Dedifferentiated amniotic fluid mesenchymal stem cell (primary cell): ENCODE results near the gene COQ5.
"Not testable (repeated sequence)": the region's sequence is repeated elsewhere in the genome, so short reads cannot be mapped to it uniquely, and the experiment has no call there.

Experiments
- DNase-seq: peaks from one replicate; pipeline ENCODE4 v3.0.0-alpha.2; 2016; ENCODE audit errors: extremely low spot score

The COQ5 gene

GRCh38 chr12:120528861-120529525 is at the start of gene COQ5:
Gene COQ5, minus strand, starts transcription at chr12:120529158. Its CDS starts 17 bp downstream, at chr12:120529141.
- DNase-seq, result peak; percentile 86

- DNase-seq, result no peak
Observed at GRCh38 chr12:120574106-120574505, 45.1 kb upstream of the COQ5 start.

GRCh38 chr12:120573560-120573959 is 44.6 kb upstream of the COQ5 start:
- no peak for DNase-seq

GRCh38 chr12:120571299-120571698 is 42.3 kb upstream of the COQ5 start:
- no peak for DNase-seq

GRCh38 chr12:120563495-120563894 is 34.5 kb upstream of the COQ5 start:
- DNase-seq, result no peak

- DNase-seq, result no peak
Observed at GRCh38 chr12:120562906-120563305, 33.9 kb upstream of the COQ5 start.

GRCh38 chr12:120557589-120557988 is 28.6 kb upstream of the COQ5 start:
- DNase-seq, result no peak

GRCh38 chr12:120554678-120555077 is 25.7 kb upstream of the COQ5 start:
- no peak for DNase-seq

- no peak for DNase-seq
Observed at GRCh38 chr12:120546050-120546386, 17.1 kb upstream of the COQ5 start.

GRCh38 chr12:120544691-120545090 is 15.7 kb upstream of the COQ5 start:
- no peak for DNase-seq

GRCh38 chr12:120542166-120542565 is 13.2 kb upstream of the COQ5 start:
- no peak for DNase-seq

- no peak for DNase-seq
Observed at GRCh38 chr12:120540445-120540844, 11.5 kb upstream of the COQ5 start.

- DNase-seq, result no peak
Observed at GRCh38 chr12:120539303-120539702, 10.3 kb upstream of the COQ5 start.

GRCh38 chr12:120538281-120539156 is 9.6 kb upstream of the COQ5 start:
- no peak for DNase-seq

- DNase-seq, result no peak
Observed at GRCh38 chr12:120537856-120538220, 8.9 kb upstream of the COQ5 start.

GRCh38 chr12:120536064-120536791 is 7.3 kb upstream of the COQ5 start:
- DNase-seq, result no peak

GRCh38 chr12:120534703-120535655 is 6.0 kb upstream of the COQ5 start:
- DNase-seq, result peak; percentile 66

- peak; percentile 91 for DNase-seq
Observed at GRCh38 chr12:120534203-120534702, 5.3 kb upstream of the COQ5 start, which contains the start of gene RNF10. Gene RNF10, plus strand, starts transcription at chr12:120534356. Its CDS starts 456 bp downstream, at chr12:120534812.

GRCh38 chr12:120532701-120533238 is 3.8 kb upstream of the COQ5 start:
- DNase-seq, result no peak

GRCh38 chr12:120530418-120530761 is 1.4 kb upstream of the COQ5 start:
- DNase-seq, result not testable (repeated sequence)
